Activated T-cell treated with anti-CD3 and anti-CD28 coated beads for 24 hours (primary cell): Measurements from ENCODE around the gene CARD10.
A peak's percentile ranks its signal among the peaks of the same experiment; 100 is the strongest.

ENCODE experiments used
- DNase-seq: peaks from one replicate; pipeline ENCODE4 v3.0.0-alpha.2; 2020; ENCODE audit warnings: low read depth

CARD10 gene

DNA sequence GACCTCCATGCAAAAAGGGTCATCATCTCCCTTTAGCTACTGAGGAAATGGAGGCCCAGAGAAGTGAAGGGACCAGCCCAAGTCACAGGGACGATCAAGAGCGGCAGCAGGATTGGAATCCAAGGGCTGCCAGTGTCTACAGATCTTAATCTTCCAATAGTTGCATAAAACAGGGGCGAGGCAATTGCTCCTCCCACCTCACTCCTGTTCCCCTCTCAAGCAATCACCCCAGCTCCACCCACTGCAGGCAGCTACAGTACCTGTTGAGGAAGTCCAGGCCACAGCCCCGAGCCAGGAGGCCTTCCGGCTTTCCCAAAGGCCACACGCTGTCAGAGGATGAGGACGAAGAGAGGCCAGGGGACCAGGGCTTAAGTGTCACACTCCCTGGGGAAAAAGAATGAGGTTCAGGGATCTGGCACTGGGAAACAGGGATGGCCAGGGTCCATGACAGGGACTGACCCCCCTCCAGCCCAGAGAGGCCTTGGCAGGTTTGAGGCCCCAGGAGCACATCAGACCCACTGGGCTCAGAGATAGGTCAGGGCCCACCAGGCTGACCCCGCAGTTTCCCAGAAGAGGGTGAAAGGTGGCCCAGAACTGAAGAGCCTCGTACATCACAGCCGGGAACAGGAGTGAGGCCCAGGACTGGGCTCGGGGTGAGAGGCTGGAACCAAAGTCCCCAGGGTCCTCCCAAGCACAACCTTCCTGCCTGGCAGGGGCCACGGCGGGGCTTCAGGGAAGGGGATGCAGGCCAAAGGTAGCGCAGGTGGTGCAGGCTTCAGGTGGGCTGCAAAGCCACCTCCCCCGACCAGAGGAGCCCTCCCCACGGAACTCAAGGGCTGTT, 16.7 kb downstream of the CARD10 start:
- DNase-seq = no peak

DNA sequence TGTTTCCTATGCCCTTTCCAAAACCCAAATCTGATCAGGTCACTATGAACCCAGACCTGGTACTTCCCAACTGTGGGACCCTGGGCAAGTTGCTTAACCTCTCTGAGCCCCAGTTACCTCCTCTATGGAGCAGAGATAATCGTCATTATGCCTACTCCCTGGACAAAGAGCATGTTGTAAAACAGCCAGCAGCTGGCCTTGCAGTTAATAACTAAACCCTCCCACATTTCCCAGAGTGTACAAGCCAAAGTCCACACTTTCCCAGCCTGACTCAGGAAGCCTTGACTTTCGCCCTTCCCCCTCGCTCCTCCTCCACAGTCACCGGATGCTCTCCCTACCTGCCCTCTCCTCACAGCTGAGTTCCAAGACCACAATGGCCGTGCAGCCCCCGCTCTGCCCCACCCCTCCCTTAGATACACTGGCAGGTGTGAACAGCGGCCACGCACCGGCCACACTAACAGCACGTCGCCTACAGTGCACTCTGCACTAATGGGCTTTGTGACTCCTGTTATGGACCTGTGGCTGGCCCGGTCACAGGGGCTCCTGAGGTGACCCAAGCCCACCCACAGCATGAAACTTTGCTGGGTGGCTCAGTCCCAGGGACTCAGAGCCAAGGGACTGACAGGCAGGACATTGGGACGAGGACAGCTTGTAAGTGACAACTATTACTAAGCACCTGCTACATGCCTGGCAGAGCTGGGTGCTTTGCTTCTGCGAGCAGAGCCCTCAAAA, 17.4 kb downstream of the CARD10 start:
- no peak for DNase-seq

DNA sequence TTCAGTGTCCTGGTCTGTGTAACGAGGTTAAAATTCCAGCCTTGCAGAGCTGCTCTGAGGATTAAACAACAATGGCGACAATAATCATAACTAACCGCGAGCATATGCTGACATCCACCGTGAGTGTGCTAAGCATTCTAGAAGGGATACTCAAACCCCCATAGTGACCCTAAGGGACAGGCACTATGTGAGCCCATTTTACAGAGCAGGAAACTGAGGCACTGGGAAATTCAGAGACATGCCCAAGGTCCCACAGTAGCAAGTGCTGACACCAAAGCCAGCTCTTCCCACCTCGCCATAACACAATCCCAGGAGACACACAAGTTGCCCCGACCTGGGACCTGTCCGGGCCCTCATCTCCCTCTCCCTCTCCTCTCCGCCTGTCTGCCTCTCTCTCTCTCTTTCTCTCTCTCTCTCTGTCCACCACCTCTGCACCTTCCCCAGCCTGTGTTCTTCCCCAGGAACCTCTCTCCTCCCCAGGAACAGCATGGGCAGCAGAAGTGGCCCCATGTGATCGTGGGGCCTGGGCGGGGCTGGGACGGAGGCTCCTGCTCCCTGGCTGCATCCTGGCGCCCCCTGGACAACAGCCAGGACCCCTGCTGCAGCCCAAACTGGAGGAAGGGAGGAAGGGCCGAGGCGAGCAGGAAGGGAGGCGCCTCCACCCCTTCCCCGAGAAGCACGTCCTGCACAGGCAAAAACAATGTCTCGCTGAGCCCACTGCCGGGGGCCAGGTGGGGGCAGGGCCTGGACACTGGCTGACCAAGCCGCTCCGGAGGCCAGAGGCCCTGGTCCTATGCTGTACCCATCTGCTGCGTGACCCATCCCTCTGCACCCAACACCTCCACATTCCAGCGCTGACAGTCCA, 18.2 kb downstream of the CARD10 start:
- no peak for DNase-seq

DNA sequence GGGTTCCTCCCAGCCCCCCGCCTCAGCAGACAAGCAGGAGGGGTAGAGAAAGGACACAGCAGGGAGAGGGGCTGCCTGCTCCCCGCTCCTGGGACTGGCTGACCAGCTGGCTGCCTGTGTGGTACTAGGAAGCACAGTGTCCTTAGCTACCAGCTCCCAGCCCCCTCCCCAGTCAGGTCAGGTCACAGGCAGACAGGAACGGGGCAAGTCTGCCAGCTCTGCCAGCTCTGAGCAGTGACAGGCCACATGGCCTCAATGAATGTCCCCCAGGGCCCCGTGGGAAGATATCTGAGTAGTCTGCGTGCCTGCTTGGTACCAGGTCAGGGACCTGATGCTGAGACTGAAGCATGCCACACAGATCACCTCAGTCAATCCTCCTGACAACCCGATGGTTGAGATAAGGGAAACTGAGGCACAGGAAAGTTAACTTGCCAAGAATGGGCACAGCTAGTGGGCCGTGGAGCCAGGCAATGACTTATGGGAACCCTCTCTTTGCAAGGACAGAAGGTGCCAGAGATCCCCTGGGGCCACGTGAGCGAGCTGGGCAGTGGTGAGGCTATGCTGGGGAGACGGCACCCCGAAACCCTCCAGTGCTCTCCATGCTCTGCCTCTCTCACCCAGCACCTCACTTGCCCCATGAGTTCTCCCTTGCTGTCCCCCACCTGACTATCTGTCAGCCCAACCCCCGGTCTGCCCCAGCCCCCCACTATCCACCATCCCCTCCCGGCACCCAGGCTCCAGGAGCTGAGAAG, 19.2 kb downstream of the CARD10 start:
- no peak for DNase-seq

DNA sequence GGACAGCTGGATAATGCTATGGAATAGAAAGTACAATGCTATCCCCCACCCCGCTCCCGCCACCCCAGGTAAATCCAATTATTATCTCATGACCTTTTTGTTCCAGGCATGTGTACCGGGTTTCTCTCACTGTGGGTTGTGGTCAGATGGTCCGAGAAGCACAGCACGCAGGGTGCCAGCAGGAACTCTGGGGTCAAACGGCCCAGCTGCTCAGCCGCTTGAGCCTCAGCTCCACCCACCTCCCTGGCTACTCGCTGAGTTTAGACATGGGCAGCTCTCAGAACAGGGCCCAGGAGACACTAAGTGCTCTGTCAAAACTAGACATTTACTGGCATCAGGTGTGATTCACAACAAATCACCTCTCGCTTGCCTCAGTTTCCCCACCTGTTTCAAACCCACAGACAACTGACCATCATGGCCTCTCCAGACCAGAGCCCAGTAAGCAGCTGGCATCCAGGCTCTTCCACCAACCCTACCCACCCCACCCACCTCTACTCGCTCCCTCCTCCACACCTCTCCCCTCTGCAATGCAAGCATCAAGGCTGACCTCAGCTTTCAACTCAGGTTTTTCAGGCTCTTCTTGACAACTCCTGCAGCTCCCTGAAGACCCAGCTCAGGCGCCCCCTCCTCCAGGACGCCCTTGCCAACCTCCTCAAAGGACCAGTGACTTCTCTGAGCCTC, 20.0 kb downstream of the CARD10 start:
- no peak for DNase-seq

DNA sequence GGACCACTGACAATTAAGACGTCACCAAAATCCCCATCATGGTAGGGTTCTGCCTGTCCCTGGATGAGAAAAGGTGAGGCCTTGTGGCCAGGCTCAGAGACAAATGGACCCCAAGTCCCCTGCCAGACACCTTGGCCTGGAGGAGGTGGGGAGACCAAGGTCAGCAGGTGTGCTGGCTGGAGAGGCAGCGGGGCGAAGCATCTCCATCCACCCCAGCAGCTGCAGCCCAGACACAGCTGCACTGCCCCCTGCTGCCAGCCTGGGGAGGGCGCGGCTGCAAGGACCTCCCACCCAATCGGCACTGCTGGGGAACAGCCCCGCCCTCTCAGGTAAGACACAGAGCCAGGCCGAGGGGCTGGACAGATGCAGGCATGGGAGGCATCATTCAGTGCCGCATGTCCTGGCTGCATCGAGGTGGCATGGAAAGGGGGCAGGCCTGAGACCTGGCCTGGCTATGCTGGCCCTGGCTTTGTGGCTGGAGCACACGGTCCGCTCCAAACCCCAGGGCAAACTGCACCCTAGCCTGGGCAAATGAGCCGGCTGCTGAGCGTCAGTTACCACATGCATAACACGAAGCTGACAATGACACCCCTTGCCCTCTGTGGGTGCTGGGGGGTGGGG, 20.8 kb downstream of the CARD10 start:
- DNase-seq = peak; percentile 61

DNA sequence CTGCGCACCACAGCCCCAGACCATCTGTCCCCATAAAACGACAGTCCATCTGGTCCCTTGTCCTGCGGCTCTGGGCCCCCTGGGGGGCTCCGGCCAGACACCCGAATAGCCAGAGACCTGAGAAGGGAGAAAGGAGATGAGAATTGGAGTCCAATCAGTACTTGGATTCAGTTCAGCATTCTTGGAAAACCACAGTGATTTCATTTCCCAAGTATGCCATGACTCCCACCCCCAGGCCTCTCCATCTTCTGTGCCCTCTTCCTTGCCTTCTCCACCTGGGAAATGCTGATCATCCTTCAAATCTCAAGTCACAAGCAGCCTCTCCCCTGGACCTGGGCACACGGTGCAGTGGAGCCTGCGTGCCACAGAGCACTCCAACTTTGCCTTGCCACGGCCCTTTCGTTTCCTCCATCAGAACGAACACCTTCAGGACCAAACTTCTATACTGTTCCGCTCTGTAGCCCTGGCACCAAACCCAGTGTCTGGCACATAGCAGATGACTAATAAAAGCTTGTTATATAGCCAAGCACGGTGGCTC, 22.1 kb downstream of the CARD10 start:
- no peak for DNase-seq

DNA sequence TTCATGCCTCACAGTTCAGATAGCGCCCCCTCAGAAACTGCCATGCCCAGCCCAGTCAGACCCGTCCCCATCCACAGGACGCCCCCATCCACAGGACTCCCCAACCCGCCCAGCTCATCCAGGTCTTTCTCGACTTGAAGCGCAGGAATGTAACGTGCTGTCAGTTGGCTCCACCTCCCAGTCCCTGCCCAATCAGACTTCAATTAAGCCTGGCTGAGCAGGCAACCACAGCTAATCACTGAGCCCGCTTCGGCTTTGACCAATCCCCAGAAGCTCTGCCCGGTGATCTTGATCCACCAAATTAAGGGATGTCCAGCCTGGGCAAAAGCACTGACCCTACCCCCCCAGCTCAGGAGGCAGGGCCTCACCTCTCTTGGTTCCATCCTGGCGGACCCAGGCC, 22.6 kb downstream of the CARD10 start:
- no peak for DNase-seq

DNA sequence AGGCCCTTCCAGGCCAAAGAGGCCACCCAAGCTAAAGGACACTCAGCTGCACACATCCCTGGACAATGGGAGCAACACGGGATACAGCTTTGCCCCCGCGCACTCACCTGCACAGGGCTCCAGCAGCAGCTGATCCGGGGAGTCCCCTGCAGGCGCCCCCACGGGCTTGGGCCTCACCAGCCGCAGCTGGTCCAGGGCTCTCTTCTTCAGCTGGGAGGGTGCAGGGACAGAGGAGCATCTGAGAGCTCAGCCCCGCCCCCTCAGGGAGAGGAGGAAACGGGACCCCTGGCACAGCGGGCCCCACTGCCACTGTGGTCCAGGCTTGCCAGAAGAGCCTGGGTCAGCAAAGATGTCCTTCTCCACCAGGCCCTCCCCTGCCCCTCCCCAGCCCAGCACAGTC, 25.2 kb downstream of the CARD10 start:
- no peak for DNase-seq

DNA sequence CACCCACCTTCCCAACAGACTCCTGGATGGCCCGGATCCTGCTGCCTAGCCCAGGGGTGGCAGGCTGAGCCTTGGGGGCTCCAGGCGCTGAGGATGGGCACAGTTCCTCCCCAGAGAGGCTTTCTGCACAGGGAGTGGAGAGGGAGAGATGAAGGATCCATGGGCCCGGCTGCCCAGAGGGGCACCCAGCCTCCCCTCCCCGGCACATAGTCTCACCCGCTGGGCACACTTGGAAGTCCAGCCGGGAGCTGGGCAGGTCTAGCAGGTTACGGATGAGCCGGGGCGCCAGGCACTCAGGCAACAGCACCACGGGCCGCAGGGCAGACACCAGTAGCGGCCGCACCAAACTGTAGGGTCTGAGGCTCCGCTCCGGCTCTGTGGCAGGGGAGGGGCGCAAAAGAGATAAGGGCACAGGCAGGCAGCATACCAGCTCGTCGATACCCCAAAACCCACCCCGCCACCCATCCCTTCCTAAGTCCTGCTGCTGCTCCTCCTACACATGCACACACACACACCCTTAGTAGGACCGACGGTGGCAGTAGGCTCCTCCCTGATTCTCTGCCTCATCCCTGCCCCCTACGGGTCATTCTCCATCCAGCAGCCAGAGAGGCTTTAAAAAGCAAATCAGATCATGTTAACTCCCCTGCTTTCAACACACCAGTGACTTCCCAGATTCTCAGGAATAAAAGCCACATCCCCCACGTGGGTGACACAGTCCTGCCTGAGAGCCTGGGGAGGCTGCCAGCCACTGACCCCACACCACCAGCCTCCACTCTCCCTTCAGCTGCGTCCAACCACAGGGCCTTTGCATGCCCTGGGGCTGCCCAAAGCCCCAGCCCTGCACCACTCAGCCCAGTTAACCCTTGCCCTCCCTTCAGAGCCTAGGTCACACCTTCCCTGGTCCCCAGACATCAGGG, 26.5 kb downstream of the CARD10 start:
- DNase-seq = peak; percentile 39

DNA sequence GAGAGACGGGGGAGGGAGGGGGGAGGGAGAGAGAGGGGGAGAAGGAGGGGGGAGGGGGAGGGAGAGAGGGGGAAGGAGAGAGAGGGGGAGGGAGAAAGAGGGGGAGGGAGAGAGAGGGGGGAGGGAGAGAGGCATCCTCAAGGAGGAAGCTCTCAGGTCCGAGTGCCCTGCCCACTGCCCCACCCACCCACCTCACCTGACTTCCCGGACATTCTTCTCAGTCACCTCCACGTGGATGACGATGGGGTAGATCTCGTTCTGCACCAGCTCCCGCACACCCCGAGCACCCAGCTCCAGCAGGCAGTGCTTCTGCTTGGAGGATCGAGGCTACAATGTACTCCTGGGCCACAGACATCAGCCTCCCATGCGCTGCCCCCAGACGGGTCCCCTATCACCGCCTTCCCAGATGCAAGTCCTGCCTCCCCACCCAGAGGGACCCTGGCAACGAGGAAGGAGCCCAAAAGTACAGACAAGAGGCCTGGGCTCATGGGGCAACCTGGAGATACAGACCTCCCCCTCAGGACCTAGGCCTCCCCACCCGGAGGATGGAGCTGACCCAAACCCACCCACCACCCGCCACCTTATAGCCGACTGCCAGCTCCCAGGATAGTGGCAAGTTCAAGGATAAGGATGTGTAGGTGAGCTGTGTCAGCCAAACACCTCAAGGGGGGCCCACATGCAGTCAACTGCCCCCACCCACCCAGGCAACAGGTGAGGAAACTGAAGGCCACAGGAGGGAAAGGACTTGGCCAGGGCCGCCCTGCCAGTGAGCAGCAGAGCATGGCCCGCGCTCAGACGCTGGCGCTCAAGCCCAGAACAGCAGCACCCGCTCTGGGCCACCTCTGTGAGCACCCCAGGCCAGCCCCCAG, 27.4 kb downstream of the CARD10 start:
- no peak for DNase-seq

DNA sequence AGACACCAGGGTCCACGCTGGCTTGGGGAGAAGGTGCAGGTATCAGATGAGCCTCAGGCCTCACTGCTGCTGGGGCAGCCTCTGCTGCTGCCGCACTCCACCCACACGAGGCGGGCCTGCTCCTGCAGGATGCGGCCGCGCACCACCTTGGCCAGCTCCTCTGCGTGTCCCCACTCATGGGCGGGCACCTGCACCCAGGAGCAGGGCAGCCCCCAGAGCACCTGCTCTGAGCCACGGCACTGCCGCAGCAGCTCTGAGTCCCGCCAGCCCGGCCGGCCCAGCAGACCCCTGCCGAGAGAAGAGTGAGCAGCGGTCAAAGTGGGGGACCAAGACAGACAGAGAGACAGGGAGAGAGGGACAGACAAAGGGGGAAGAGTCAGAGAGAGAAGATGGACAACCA, 28.1 kb downstream of the CARD10 start:
- no peak for DNase-seq

DNA sequence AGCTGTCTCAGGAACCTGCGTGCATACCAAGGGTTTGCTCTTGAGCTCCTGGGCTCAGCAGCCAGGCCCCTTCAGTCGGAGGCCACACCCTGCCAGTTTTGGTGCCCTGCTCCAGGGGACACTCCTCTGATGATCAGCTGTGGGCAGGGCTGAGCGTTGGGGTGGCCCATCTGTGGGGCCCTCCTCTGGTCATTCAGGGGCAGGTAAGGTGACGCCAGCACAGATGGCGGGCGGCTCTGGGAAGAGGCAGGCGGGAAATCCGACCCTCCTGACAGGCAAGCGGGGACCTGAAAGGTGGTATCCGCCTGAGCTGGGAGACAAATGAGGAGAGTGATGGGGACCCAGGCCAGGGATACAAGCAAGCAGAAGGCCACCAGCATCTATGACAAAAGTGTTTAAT, 29.2 kb downstream of the CARD10 start:
- DNase-seq = no peak

DNA sequence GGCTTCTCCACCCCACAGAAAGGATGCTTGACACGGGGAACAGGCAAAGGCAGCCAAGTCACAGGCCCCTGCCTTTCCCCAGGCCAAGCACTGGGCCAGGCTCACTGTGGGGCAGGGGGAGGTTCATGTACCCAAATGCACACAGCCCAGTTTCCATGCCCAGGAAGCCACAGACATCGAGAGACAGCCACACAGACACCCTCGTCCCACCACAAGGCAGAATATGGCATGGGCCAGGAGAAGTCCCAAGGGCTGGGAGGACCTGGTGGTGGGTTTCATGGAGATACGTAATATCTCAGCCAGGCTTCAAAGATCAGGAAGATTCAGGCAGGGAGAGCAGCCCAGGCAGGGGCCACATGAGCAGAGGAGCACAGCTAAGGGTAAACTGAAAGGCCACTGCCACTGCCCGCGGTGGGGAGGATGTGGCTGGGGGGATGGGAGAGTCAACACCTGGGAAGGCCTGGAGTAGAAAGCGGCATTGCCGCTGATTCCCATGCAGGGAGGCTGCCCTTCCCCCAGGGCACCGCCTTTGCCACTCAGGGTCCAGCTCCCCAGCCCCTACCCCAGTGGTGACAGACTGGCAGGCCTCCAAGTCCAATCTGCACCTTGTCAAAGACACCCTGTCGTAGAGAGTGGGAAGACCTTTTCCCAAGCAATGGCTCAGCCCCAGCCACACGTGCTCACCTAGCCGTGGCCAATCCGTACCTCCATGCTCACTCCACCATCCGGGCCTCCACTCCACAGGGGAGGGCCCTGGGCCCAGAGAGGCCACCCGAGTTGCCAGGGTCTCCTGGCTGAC, 30.7 kb downstream of the CARD10 start:
- DNase-seq = no peak

DNA sequence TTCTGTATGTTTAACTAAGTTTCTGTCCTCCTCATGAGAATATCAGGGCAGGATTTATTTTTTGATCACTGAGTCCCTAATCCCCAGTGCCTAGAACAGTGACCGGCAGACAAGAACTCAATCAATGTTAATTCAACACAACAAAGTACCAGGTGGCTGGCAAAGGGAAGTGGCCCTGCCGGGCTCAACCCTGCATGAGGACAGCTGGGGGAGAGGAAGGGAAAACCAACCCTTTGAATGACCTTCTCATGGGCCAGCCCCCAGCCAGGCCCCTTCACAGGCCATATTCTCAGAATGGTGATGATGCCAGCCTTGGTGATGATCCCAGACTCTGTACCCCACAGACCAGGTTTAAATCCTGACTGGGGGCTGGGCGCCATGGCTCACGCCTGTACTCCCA, 31.6 kb downstream of the CARD10 start:
- DNase-seq = no peak

DNA sequence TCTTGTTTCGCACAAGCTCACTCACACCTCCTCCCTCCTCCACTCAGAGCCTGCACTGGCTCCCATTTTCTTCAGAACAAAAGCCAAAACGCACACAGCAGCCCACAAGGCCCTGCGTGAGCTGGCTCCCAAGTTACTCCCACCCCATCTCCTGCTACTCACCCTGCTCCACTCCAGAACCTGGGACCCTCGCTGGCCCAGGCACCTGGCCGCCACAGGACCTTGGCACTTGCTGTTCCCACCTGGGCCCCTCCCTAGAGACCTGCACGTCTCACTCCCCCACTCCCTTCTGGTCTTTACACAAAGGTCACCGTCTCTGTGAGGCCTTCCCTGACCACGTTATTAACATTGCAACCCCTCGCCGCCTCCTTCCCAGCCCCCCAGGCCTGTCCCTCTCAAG, 32.1 kb downstream of the CARD10 start:
- no peak for DNase-seq

DNA sequence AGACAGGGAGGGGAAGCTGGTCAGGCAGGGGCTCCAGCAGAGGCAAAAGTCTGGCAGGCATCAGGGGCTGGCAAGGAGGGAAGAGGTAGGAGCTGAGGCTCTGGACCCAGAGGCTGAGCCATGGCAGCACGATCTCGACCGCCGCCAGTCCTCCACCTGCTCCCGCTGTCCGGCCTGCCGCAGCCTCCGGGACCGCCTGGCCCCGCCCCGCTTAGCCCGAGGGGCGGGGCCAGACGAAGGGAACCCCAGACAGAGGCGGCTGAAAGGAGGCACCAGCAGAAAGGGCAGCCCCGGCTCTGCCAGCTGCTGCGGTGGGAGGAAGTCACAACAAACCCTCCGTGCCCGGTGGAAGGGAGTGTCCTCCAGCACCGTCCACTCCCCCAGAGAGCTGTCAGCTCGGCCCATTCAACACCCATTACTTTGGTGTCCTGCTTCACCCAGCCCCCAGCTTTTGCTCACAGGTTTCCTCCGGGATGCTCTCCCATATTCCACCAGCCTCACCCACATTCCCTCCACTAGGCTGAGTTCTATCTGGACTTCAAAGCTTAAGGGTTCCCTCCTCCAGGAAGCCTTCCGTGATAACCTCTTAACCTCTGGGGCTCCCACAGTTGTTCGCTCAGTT, 32.9 kb downstream of the CARD10 start, which contains the start of gene MFNG:
MFNG (minus strand) TSS at position 161 of the 622 bp plus-strand sequence. CDS start 207 bp downstream, outside the sequence.
- DNase-seq = peak; percentile 64
